ENCODE data around the gene TRRAP.
"Not testable (repeated sequence)": the region's sequence is repeated elsewhere in the genome, so short reads cannot be mapped to it uniquely, and the experiment has no call there.

The TRRAP gene

GRCh38 chr7:98870121-98870651 is 8.1 kb upstream of the TRRAP start:
- H4K8ac ChIP-seq (ENCODE audit: low read depth, low read length): no peak overlapping the region
- H3K18ac ChIP-seq (ENCODE audit: low read length): no peak overlapping the region
- no peaks in the 10 kb centered on the region for H3K36me3 ChIP-seq (ENCODE audit: control insufficient read depth in 1 of 2, insufficient read depth in 2 of 2, low read length in 2 of 2)
- H3K4me3 ChIP-seq (ENCODE audit: low read depth, low read length): peak overlapping the region; percentile 66
- H3K79me2 ChIP-seq (ENCODE audit: control insufficient read depth, insufficient read depth, low read length, poor library complexity): peaks cover 2% of the 10 kb centered on the region
- H3K23ac ChIP-seq (ENCODE audit: low read length): no peak overlapping the region
- H3K79me1 ChIP-seq (ENCODE audit: low read length): peaks cover 4% of the 10 kb centered on the region
- peaks cover 1% of the 10 kb centered on the region for H3K9me3 ChIP-seq (ENCODE audit: insufficient read depth, low read depth, low read length)
- H2AK5ac ChIP-seq (ENCODE audit: low read length): no peak overlapping the region
- H2BK5ac ChIP-seq (ENCODE audit: low read depth, low read length, poor library complexity): no peak overlapping the region
- peak overlapping the region; percentile 42 for H4K91ac ChIP-seq (ENCODE audit: low read depth, low read length)
- H3K4me1 ChIP-seq (ENCODE audit: control insufficient read depth in 1 of 2, insufficient read depth in 2 of 2, low read length in 2 of 2): peaks cover 18 to 23% of the 10 kb centered on the region in 2 experiments
- peak; percentile 38 to 46 for DNase-seq
- no peak overlapping the region for H3K14ac ChIP-seq (ENCODE audit: low read length)
- H2BK12ac ChIP-seq (ENCODE audit: low read length): no peak overlapping the region
- no peak overlapping the region for H3K4ac ChIP-seq (ENCODE audit: low read depth, low read length)
- H2AFZ ChIP-seq (ENCODE audit: insufficient read depth, low read length, poor library complexity): peak overlapping the region; percentile 8
- WGBS (ENCODE audit: extremely low coverage, insufficient coverage, insufficient read length): no CpG with 5 or more reads among the region's 35 CpGs
- H3K27me3 ChIP-seq (ENCODE audit: insufficient read depth, low read length): peaks cover 25% of the 10 kb centered on the region
- H3K9ac ChIP-seq (ENCODE audit: low read length): no peak overlapping the region
- H3K4me2 ChIP-seq (ENCODE audit: low read length): peak overlapping the region; percentile 74
- H2BK120ac ChIP-seq (ENCODE audit: insufficient read depth, low read length, poor library complexity): no peak overlapping the region
- H4K12ac ChIP-seq (ENCODE audit: low read depth, low read length): no peak overlapping the region
- no peak overlapping the region for H3K27ac ChIP-seq (ENCODE audit: low read depth, low read length)

GRCh38 chr7:98870807-98871491 is 7.4 kb upstream of the TRRAP start:
- Histone ChIP-seq H3K27ac (ENCODE audit: low read depth, low read length) (no peak overlapping the region), H2AK5ac (ENCODE audit: low read length) (no peak overlapping the region), H3K18ac (ENCODE audit: low read length) (no peak overlapping the region), H3K4me3 (ENCODE audit: low read depth, low read length) (no peak overlapping the region), H3K27me3 (ENCODE audit: insufficient read depth, low read length) (peaks cover 25% of the 10 kb centered on the region), H4K91ac (ENCODE audit: low read depth, low read length) (no peak overlapping the region), H2BK5ac (ENCODE audit: low read depth, low read length, poor library complexity) (no peak overlapping the region), H3K4ac (ENCODE audit: low read depth, low read length) (no peak overlapping the region), H3K9ac (ENCODE audit: low read length) (no peak overlapping the region), H3K4me1 (ENCODE audit: control insufficient read depth in 1 of 2, insufficient read depth in 2 of 2, low read length in 2 of 2) (peaks cover 14 to 19% of the 10 kb centered on the region in 2 experiments), H3K23ac (ENCODE audit: low read length) (no peak overlapping the region), H2BK120ac (ENCODE audit: insufficient read depth, low read length, poor library complexity) (no peak overlapping the region), H3K4me2 (ENCODE audit: low read length) (no peak overlapping the region), H3K79me1 (ENCODE audit: low read length) (no peaks in the 10 kb centered on the region), H4K8ac (ENCODE audit: low read depth, low read length) (no peak overlapping the region), H3K79me2 (ENCODE audit: control insufficient read depth, insufficient read depth, low read length, poor library complexity) (peaks cover 2% of the 10 kb centered on the region), H3K36me3 (ENCODE audit: control insufficient read depth in 1 of 2, insufficient read depth in 2 of 2, low read length in 2 of 2) (no peaks in the 10 kb centered on the region), H2BK12ac (ENCODE audit: low read length) (no peak overlapping the region), H3K14ac (ENCODE audit: low read length) (no peak overlapping the region), H2AFZ (ENCODE audit: insufficient read depth, low read length, poor library complexity) (no peak overlapping the region), H3K9me3 (ENCODE audit: insufficient read depth, low read depth, low read length) (peaks cover 1% of the 10 kb centered on the region), H4K12ac (ENCODE audit: low read depth, low read length) (no peak overlapping the region)
- no CpG with 5 or more reads among the region's 17 CpGs for WGBS (ENCODE audit: extremely low coverage, insufficient coverage, insufficient read length)
- no peak for DNase-seq

- no CpG with 5 or more reads among the region's 7 CpGs for WGBS (ENCODE audit: extremely low coverage, insufficient coverage, insufficient read length)
- Histone ChIP-seq H3K9ac (ENCODE audit: low read length) (no peak overlapping the region), H3K36me3 (ENCODE audit: control insufficient read depth in 1 of 2, insufficient read depth in 2 of 2, low read length in 2 of 2) (no peaks in the 10 kb centered on the region), H3K23ac (ENCODE audit: low read length) (no peak overlapping the region), H3K9me3 (ENCODE audit: insufficient read depth, low read depth, low read length) (peaks cover 1% of the 10 kb centered on the region), H3K79me1 (ENCODE audit: low read length) (no peaks in the 10 kb centered on the region), H3K79me2 (ENCODE audit: control insufficient read depth, insufficient read depth, low read length, poor library complexity) (peaks cover 2% of the 10 kb centered on the region), H2BK12ac (ENCODE audit: low read length) (no peak overlapping the region), H3K27me3 (ENCODE audit: insufficient read depth, low read length) (peaks cover 25% of the 10 kb centered on the region), H2BK120ac (ENCODE audit: insufficient read depth, low read length, poor library complexity) (no peak overlapping the region), H3K4me1 (ENCODE audit: control insufficient read depth in 1 of 2, insufficient read depth in 2 of 2, low read length in 2 of 2) (peaks cover 6 to 11% of the 10 kb centered on the region in 2 experiments), H2AK5ac (ENCODE audit: low read length) (no peak overlapping the region), H3K14ac (ENCODE audit: low read length) (no peak overlapping the region), H2BK5ac (ENCODE audit: low read depth, low read length, poor library complexity) (no peak overlapping the region), H3K18ac (ENCODE audit: low read length) (no peak overlapping the region), H3K4me2 (ENCODE audit: low read length) (no peak overlapping the region), H3K4ac (ENCODE audit: low read depth, low read length) (no peak overlapping the region), H4K8ac (ENCODE audit: low read depth, low read length) (no peak overlapping the region), H4K91ac (ENCODE audit: low read depth, low read length) (no peak overlapping the region), H2AFZ (ENCODE audit: insufficient read depth, low read length, poor library complexity) (no peak overlapping the region), H3K27ac (ENCODE audit: low read depth, low read length) (no peak overlapping the region), H4K12ac (ENCODE audit: low read depth, low read length) (no peak overlapping the region), H3K4me3 (ENCODE audit: low read depth, low read length) (no peak overlapping the region)
- DNase-seq: peak in 1 of 2 donors; percentile 47
Measured at GRCh38 chr7:98872328-98872924, 5.9 kb upstream of the TRRAP start.

GRCh38 chr7:98873610-98874009 is 4.7 kb upstream of the TRRAP start:
- not testable (repeated sequence) for H3K27ac ChIP-seq (ENCODE audit: low read depth, low read length); H2BK12ac ChIP-seq (ENCODE audit: low read length); H2BK5ac ChIP-seq (ENCODE audit: low read depth, low read length, poor library complexity); H4K12ac ChIP-seq (ENCODE audit: low read depth, low read length); H3K79me2 ChIP-seq (ENCODE audit: control insufficient read depth, insufficient read depth, low read length, poor library complexity); H3K79me1 ChIP-seq (ENCODE audit: low read length); H3K4ac ChIP-seq (ENCODE audit: low read depth, low read length); H3K23ac ChIP-seq (ENCODE audit: low read length); H3K4me2 ChIP-seq (ENCODE audit: low read length); DNase-seq; H3K9me3 ChIP-seq (ENCODE audit: insufficient read depth, low read depth, low read length); H4K8ac ChIP-seq (ENCODE audit: low read depth, low read length); H3K14ac ChIP-seq (ENCODE audit: low read length); H2BK120ac ChIP-seq (ENCODE audit: insufficient read depth, low read length, poor library complexity); H3K36me3 ChIP-seq (ENCODE audit: control insufficient read depth in 1 of 2, insufficient read depth in 2 of 2, low read length in 2 of 2); H3K4me3 ChIP-seq (ENCODE audit: low read depth, low read length); H3K18ac ChIP-seq (ENCODE audit: low read length); H2AK5ac ChIP-seq (ENCODE audit: low read length); H3K9ac ChIP-seq (ENCODE audit: low read length); H4K91ac ChIP-seq (ENCODE audit: low read depth, low read length); H2AFZ ChIP-seq (ENCODE audit: insufficient read depth, low read length, poor library complexity)
- Histone ChIP-seq H3K4me1 (ENCODE audit: control insufficient read depth in 1 of 2, insufficient read depth in 2 of 2, low read length in 2 of 2) (peaks cover 5 to 13% of the 10 kb centered on the region in 2 experiments), H3K27me3 (ENCODE audit: insufficient read depth, low read length) (peaks cover 25% of the 10 kb centered on the region)
- WGBS (ENCODE audit: extremely low coverage, insufficient coverage, insufficient read length): no CpG with 5 or more reads among the region's 11 CpGs
